Suprapubic skin (tissue), 4 donors: ENCODE results near the gene CD3G. TPM values are rescaled to one million over a fixed set of nuclear protein-coding genes. Genes with fewer than 3 reads are reported as not detected.

Experiments
- DNase-seq, 2 donors: peaks; one replicate each; pipeline ENCODE4 v3.0.0-alpha.2; 2019; ENCODE audit warnings: low spot score in 2 of 2
- H3K27ac ChIP-seq: fragments of 200-600 bp; sonication (generic); one replicate; pipeline ENCODE4 v1.5.1; 2019
- H3K27me3 ChIP-seq: fragments of 200-600 bp; sonication (generic); one replicate; pipeline ENCODE4 v1.5.1; 2019
- H3K36me3 ChIP-seq: fragments of 200-600 bp; sonication (generic); one replicate; pipeline ENCODE4 v1.5.1; 2019
- H3K4me1 ChIP-seq: fragments of 200-600 bp; sonication (generic); one replicate; pipeline ENCODE4 v1.5.1; 2019
- H3K4me3 ChIP-seq: fragments of 200-600 bp; sonication (generic); one replicate; pipeline ENCODE4 v1.5.1; 2019; ENCODE audit warnings: mild to moderate bottlenecking
- H3K9me3 ChIP-seq: fragments of 200-600 bp; sonication (generic); one replicate; pipeline ENCODE4 v1.5.1; 2019
- CTCF ChIP-seq, 2 donors: fragments of 200-600 bp in 1 of 2; fragments of 450-650 bp in 1 of 2; sonication (generic) in 1 of 2; IDR thresholded peaks; one replicate each; pipeline ENCODE4 v1.5.1; 2016 to 2019; ENCODE audit warnings: antibody characterized with exemption in 2 of 2, mild to moderate bottlenecking in 1 of 2, moderate library complexity in 1 of 2
- EP300 ChIP-seq: sonication (generic); formaldehyde crosslinking; IDR thresholded peaks from one replicate; pipeline ENCODE4 v1.6.1; 2017; ENCODE audit warnings: antibody characterized with exemption
- POLR2A ChIP-seq, 2 donors: fragments of 450-650 bp; IDR thresholded peaks; one replicate each; pipeline ENCODE4 v1.6.1; 2017; ENCODE audit warnings: antibody characterized with exemption in 2 of 2, mild to moderate bottlenecking in 2 of 2, moderate library complexity in 2 of 2
- POLR2AphosphoS5 ChIP-seq, 3 donors: sonication (generic); formaldehyde crosslinking; IDR thresholded peaks; one replicate each; pipeline ENCODE4 v1.6.1; 2017; ENCODE audit warnings: antibody characterized with exemption in 3 of 3
- WGBS: methylation state at CpG from one replicate; pipeline ENCODE4 v1.1.5; 2018; 5-methylcytosine and 5-hydroxymethylcytosine counted together
- total RNA-seq, 4 donors: library from RNA; depleted of rRNA; stranded (reverse); fragments of >200 nt; gene quantifications; one replicate each; pipeline ENCODE4 v1.1.0, GENCODE V29; 2016

Gene CD3G
- 1 to 10 TPM in 1 of 4 donors, under 1 TPM in 1, not detected in 2; 0.73 to 1.2 TPM for total RNA-seq

- Histone ChIP-seq H3K36me3 (no peaks in the 10 kb centered on the region), H3K4me3 (no peak within 1 kb of the TSS), H3K9me3 (no peaks in the 10 kb centered on the region), H3K27ac (no peak within 1 kb of the TSS), H3K27me3 (peaks cover 15% of the 10 kb centered on the region), H3K4me1 (no peaks in the 10 kb centered on the region)
- 57% methylated on average over 6 of the region's 6 CpGs for WGBS
- DNase-seq, result no peak
- TF ChIP-seq CTCF (IDR thresholded peaks at IDR 0.05), result no peak
- no peak for TF ChIP-seq POLR2A (IDR thresholded peaks at IDR 0.05)
- no peak for TF ChIP-seq EP300
- no peak for TF ChIP-seq POLR2AphosphoS5 (IDR thresholded peaks at IDR 0.05)
Measured at GRCh38 chr11:118343981-118344515, at the start of gene CD3G. Gene CD3G (plus strand): TSS chr11:118344344. CDS start chr11:118344424, 80 bp downstream.

DNA sequence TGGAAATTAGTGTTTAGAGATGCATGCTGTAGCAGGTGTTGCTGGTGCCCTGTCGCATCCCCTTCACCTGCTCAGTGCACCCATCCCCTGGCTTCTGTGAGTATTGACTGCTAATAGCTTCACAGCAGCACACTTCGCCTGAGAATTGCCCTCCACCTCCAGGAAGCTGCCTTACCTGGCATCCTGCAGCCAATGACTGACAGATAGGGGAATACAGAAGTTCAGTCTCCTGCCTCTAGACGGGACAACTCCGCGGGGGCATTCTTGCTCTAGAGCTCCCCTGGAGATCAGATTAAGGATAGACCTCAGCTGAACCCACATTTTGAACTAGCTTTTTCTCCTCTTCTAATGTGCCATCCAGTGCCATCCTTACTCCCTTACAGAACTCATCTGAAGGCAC is 48.9 kb upstream of the CD3G start:
- Histone ChIP-seq H3K4me1 (peaks cover 14% of the 10 kb centered on the region), H3K27me3 (no peaks in the 10 kb centered on the region), H3K36me3 (no peaks in the 10 kb centered on the region), H3K4me3 (no peak overlapping the region), H3K27ac (no peak overlapping the region), H3K9me3 (no peaks in the 10 kb centered on the region)
- TF ChIP-seq CTCF (IDR thresholded peaks at IDR 0.05) (no peak), POLR2AphosphoS5 (IDR thresholded peaks at IDR 0.05) (no peak), EP300 (no peak), POLR2A (IDR thresholded peaks at IDR 0.05) (no peak)
- WGBS, result 86% methylated on average over 5 of the region's 5 CpGs
- no peak for DNase-seq

DNA sequence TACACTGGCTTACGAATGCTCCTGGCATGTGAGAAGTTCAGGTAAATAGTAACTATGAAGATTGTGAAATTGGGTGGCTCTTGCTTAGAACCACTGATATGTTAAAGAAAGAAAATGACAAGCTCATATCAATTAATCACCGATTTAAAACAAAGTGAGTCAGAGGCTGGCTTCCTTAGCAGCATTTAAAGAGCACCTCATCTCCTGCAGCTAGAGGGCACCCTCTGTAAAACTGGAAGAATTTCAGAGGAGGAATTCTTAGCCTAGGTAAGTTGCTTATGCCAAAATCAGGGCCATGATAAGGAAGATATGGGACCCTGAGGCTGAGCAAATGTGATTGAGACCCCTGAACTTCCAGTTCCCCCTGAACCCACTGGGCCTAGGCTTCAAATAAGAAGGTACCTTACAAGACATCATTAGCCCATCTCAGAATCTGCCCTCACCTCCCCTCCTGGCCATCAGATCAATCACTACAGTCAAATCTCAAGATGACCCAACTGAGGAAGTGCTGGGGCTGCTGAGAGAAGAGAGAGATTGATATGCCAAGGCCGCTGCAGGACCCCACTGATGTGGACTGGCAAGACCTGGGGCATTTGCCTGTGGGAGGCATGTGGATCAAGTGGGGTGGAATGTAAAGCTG is 48.2 kb upstream of the CD3G start:
- no peaks in the 10 kb centered on the region for H3K36me3 ChIP-seq
- H3K4me1 ChIP-seq, result peaks cover 11% of the 10 kb centered on the region
- no peak overlapping the region for H3K27ac ChIP-seq
- TF ChIP-seq CTCF (IDR thresholded peaks at IDR 0.05), result peak; percentile 48 to 55
- no peak for TF ChIP-seq POLR2A (IDR thresholded peaks at IDR 0.05)
- no peak for TF ChIP-seq EP300
- TF ChIP-seq POLR2AphosphoS5 (IDR thresholded peaks at IDR 0.05), result no peak
- no peak for DNase-seq
- no peaks in the 10 kb centered on the region for H3K9me3 ChIP-seq
- WGBS, result 60% methylated on average over 3 of the region's 3 CpGs
- H3K4me3 ChIP-seq, result no peak overlapping the region
- H3K27me3 ChIP-seq, result no peaks in the 10 kb centered on the region

DNA sequence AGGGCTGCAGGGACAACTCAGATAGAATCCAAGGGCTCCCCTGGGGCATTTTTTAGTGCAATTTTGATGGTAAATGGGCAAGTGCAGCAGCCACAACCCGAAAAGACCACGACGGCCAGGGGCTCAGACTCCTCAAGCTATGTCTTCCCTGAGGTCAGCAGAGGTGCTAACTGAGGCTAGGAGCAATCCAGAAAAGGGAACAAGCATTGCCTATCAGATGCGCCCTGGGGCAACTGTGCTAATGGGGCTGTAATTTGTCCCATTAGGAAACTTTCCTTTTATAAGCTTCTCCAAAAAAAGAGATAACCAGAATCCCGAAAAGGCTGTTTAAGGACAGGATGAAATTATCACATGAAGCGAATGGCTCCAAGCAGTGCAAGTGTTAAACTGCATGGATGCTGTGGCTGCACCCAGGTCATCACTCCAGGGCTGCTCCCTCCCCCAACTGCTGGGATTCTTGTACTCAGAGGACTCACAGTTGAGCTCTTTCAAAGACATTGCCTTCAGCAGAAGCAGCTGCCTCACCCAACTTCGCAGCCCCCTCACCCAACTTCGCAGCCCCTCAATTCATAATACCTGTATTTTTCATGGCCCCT is 42.4 kb upstream of the CD3G start:
- DNase-seq, result no peak
- no peak overlapping the region for H3K27ac ChIP-seq
- 68% methylated on average over 8 of the region's 8 CpGs for WGBS

More for the DNA sequence above, 42.4 kb upstream of the CD3G start:
- H3K36me3 ChIP-seq, result no peaks in the 10 kb centered on the region
- no peaks in the 10 kb centered on the region for H3K9me3 ChIP-seq
- H3K4me1 ChIP-seq, result no peaks in the 10 kb centered on the region
- no peak overlapping the region for H3K4me3 ChIP-seq
- no peaks in the 10 kb centered on the region for H3K27me3 ChIP-seq
- no peak for TF ChIP-seq EP300
- TF ChIP-seq POLR2A (IDR thresholded peaks at IDR 0.05), result no peak
- no peak for TF ChIP-seq CTCF (IDR thresholded peaks at IDR 0.05)
- no peak for TF ChIP-seq POLR2AphosphoS5 (IDR thresholded peaks at IDR 0.05)
